Activated CD8-positive, alpha-beta T cell treated with anti-CD3 and anti-CD28 coated beads for 36 hours (primary cell): ENCODE data around the gene TRIM3. TPM values are rescaled to one million over a fixed set of nuclear protein-coding genes. Genes with fewer than 3 reads are reported as not detected.
"Not testable (repeated sequence)": the region's sequence is repeated elsewhere in the genome, so short reads cannot be mapped to it uniquely, and the experiment has no call there.

Experiments used
- ATAC-seq: fragments of 200-7000 bp; cut with Tn5 transposase; one replicate; pipeline ENCODE4 v1.10.0; 2021; ENCODE audit warnings: mild to moderate bottlenecking, moderate library complexity
- CTCF ChIA-PET: fragments of 350-600 bp; sonication (Branson Sonifier 250); formaldehyde crosslinking; loops from one replicate; lab custom pipeline; 2021; ENCODE audit warnings: antibody characterized with exemption; lab: Charles Lee
- POLR2A ChIA-PET: fragments of 350-600 bp; sonication (Branson Sonifier 250); formaldehyde crosslinking; loops from one replicate; lab custom pipeline; 2021; ENCODE audit warnings: antibody characterized with exemption; lab: Charles Lee
- DNase-seq: peaks from one replicate; pipeline ENCODE4 v3.0.0-alpha.2; 2020
- H3K27ac Mint-ChIP-seq: one replicate; pipeline ENCODE4 v1.8.0; 2021; ENCODE audit warnings: mild to moderate bottlenecking, mixed read lengths
- H3K27me3 Mint-ChIP-seq: one replicate; pipeline ENCODE4 v1.8.0; 2021; ENCODE audit warnings: mixed read lengths
- H3K36me3 Mint-ChIP-seq: one replicate; pipeline ENCODE4 v1.8.0; 2021; ENCODE audit warnings: low read depth, mixed read lengths
- H3K4me1 Mint-ChIP-seq: one replicate; pipeline ENCODE4 v1.8.0; 2021; ENCODE audit warnings: low read depth, mixed read lengths
- H3K4me3 Mint-ChIP-seq: one replicate; pipeline ENCODE4 v1.8.0; 2021; ENCODE audit warnings: mild to moderate bottlenecking, moderate library complexity, mixed read lengths
- H3K9me3 Mint-ChIP-seq: one replicate; pipeline ENCODE4 v1.8.0; 2021; ENCODE audit warnings: mixed read lengths
- CTCF ChIP-seq: fragments of 200-600 bp; IDR thresholded peaks from one replicate; pipeline ENCODE4 v1.8.0; 2022; ENCODE audit warnings: antibody characterized with exemption, mild to moderate bottlenecking
- intact Hi-C: fragments of 100-400 bp; cut with micrococcal nuclease; formaldehyde crosslinking; loops from one replicate; pipeline ENCODE4 v1.10.0; 2022
- total RNA-seq, 2 experiments: library from RNA; stranded (reverse); gene quantifications; one replicate each; pipeline ENCODE4 v1.2.3, GENCODE V29; 2021

Gene TRIM3
- 1 to 10 TPM; 4.4 to 5.5 TPM for total RNA-seq

GRCh38 chr11:6473451-6474412 lies at the start of gene TRIM3:
Gene TRIM3 (minus strand): TSS chr11:6473941. CDS start chr11:6465695, 8,246 bp downstream.
- Mint-ChIP-seq H3K4me3 (peak within 1 kb of the TSS; percentile 76), H3K27me3 (no peaks in the 10 kb centered on the region), H3K4me1 (peaks cover 9% of the 10 kb centered on the region), H3K27ac (peak within 1 kb of the TSS; percentile 18), H3K9me3 (no peaks in the 10 kb centered on the region), H3K36me3 (peaks cover 12% of the 10 kb centered on the region)
- no peak for TF ChIP-seq CTCF
- ATAC-seq (peak; percentile 66), DNase-seq (peak; percentile 64)
- intact Hi-C loops: no loop called here
- POLR2A ChIA-PET: interaction anchor here (0.5 to 2.8 kb wide), 7 partner anchors 10 to 341 kb away, joined by 3 to 17 read pairs (median 3); no protein-coding TSS in a partner anchor
- CTCF ChIA-PET: interaction anchor here (1.1 to 7.7 kb wide), 7 partner anchors 9 to 120 kb away, joined by 4 to 41 read pairs (median 7); partner anchors contain the start of gene HPX

- TF ChIP-seq CTCF: no peak
- POLR2A ChIA-PET: interaction anchor here (0.7 to 2.6 kb wide), 3 partner anchors 10 to 42 kb away, joined by 3 to 8 read pairs (median 3); partner anchors contain the start of genes ARFIP2 and TIMM10B
- intact Hi-C loops: no loop called here
- Mint-ChIP-seq H3K27ac (peak overlapping the region; percentile 40), H3K9me3 (no peaks in the 10 kb centered on the region), H3K36me3 (peaks cover 43% of the 10 kb centered on the region), H3K27me3 (no peaks in the 10 kb centered on the region), H3K4me1 (peaks cover 46% of the 10 kb centered on the region), H3K4me3 (no peak overlapping the region)
- ATAC-seq (peak; percentile 68), DNase-seq (no peak)
- CTCF ChIA-PET: interaction anchor here (0.9 to 3.3 kb wide), 7 partner anchors 8 to 160 kb away, joined by 3 to 12 read pairs (median 4); partner anchors contain the start of gene MRPL17
Measured at GRCh38 chr11:6523253-6523652, 49.5 kb upstream of the TRIM3 start.

GRCh38 chr11:6521946-6522345 lies 48.2 kb upstream of the TRIM3 start:
- not testable (repeated sequence) for H3K4me3 Mint-ChIP-seq
- CTCF ChIA-PET: interaction anchor here (1.0 to 2.6 kb wide), 4 partner anchors 9 to 161 kb away, joined by 3 to 8 read pairs (median 4); partner anchors contain the start of gene MRPL17

GRCh38 chr11:6520265-6520664 lies 46.5 kb upstream of the TRIM3 start:
- H3K27ac Mint-ChIP-seq: no peak overlapping the region
- DNase-seq (no peak), ATAC-seq (no peak)
- no peak overlapping the region for H3K4me3 Mint-ChIP-seq
- POLR2A ChIA-PET: interaction anchor here (1.7 kb wide), 1 partner anchor 11 kb away, joined by 6 read pairs; no protein-coding TSS in a partner anchor
- no peaks in the 10 kb centered on the region for H3K9me3 Mint-ChIP-seq
- peaks cover 26% of the 10 kb centered on the region for H3K4me1 Mint-ChIP-seq
- no peaks in the 10 kb centered on the region for H3K27me3 Mint-ChIP-seq
- no peak for TF ChIP-seq CTCF
- peaks cover 43% of the 10 kb centered on the region for H3K36me3 Mint-ChIP-seq
- CTCF ChIA-PET: interaction anchor here (1.0 to 1.5 kb wide), 4 partner anchors 10 to 292 kb away, joined by 3 to 8 read pairs (median 6); no protein-coding TSS in a partner anchor
- intact Hi-C loops: no loop called here

More at GRCh38 chr11:6521946-6522345, 48.2 kb upstream of the TRIM3 start:
- peaks cover 38% of the 10 kb centered on the region for H3K36me3 Mint-ChIP-seq
- ATAC-seq, H3K27me3 Mint-ChIP-seq, H3K9me3 Mint-ChIP-seq, DNase-seq, intact Hi-C loops, H3K27ac Mint-ChIP-seq: not testable (repeated sequence)
- H3K4me1 Mint-ChIP-seq: peaks cover 41% of the 10 kb centered on the region
- POLR2A ChIA-PET: interaction anchor here (2.6 kb wide), 1 partner anchor 40 kb away, joined by 8 read pairs; the partner anchor contains the start of genes ARFIP2 and TIMM10B

GRCh38 chr11:6516865-6517264 lies 43.1 kb upstream of the TRIM3 start:
- H3K9me3 Mint-ChIP-seq: no peaks in the 10 kb centered on the region
- H3K27ac Mint-ChIP-seq: no peak overlapping the region
- ATAC-seq: no peak
- H3K27me3 Mint-ChIP-seq: no peaks in the 10 kb centered on the region
- ChIA-PET POLR2A (no interaction called here), CTCF (no interaction called here)
- H3K36me3 Mint-ChIP-seq: peaks cover 39% of the 10 kb centered on the region
- DNase-seq: no peak
- no peak for TF ChIP-seq CTCF
- intact Hi-C loops: no loop called here
- H3K4me1 Mint-ChIP-seq: no peaks in the 10 kb centered on the region
- H3K4me3 Mint-ChIP-seq: no peak overlapping the region
